ENCODE results near the gene AGMO. TPM values are rescaled to one million over a fixed set of nuclear protein-coding genes. Genes with fewer than 3 reads are reported as not detected.

The AGMO gene
- polyA plus RNA-seq, 1 donor (not counting 4 experiments of a cell fraction or from before 2014, with no cell fraction given), result not detected

DNA sequence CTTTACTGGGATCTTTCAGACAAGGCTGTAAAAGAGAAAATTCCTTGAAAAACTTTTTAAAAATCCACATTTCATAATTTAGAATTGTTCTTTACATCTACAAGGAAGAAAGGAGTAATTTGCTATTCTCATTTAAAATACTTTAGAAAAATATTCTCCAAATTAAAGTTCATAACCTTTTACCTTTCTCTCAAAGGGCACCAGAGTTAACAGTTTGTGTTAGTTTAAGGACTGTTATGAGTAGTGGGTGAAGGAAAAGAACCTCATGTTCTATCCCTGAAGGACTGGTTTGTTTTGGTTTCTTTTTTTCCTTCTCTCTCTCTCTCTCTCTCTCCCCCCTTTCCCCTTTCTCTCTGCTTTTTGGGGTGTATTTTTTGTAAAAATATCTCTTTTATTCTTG lies 4.1 kb downstream of the AGMO start:
- H3K9me3 ChIP-seq (ENCODE audit: control insufficient read depth, low read depth, low read length), result no peaks in the 10 kb centered on the region
- TF ChIP-seq EZH2 (IDR thresholded peaks at IDR 0.05; ENCODE audit: low read length), result no peak
- TF ChIP-seq, protein P1, sequence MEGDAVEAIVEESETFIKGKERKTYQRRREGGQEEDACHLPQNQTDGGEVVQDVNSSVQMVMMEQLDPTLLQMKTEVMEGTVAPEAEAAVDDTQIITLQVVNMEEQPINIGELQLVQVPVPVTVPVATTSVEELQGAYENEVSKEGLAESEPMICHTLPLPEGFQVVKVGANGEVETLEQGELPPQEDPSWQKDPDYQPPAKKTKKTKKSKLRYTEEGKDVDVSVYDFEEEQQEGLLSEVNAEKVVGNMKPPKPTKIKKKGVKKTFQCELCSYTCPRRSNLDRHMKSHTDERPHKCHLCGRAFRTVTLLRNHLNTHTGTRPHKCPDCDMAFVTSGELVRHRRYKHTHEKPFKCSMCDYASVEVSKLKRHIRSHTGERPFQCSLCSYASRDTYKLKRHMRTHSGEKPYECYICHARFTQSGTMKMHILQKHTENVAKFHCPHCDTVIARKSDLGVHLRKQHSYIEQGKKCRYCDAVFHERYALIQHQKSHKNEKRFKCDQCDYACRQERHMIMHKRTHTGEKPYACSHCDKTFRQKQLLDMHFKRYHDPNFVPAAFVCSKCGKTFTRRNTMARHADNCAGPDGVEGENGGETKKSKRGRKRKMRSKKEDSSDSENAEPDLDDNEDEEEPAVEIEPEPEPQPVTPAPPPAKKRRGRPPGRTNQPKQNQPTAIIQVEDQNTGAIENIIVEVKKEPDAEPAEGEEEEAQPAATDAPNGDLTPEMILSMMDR (optimal IDR thresholded peaks at IDR 0.05 in 1 of 3, IDR thresholded peaks at IDR 0.05 in 1 of 3, conservative IDR thresholded peaks at IDR 0.05 in 1 of 3; ENCODE audit: extremely low read depth in 1 of 3, insufficient read depth in 2 of 3, low read length in 3 of 3), result no peak
- H3K4me3 ChIP-seq (ENCODE audit: control insufficient read depth in 2 of 3, extremely low read depth in 1 of 3, insufficient read depth in 2 of 3, low read depth in 1 of 3, low read length in 3 of 3), result no peak overlapping the region
- dilution Hi-C loops (cut with MboI; ENCODE audit: extremely low pct_ligation_motif_present, low sequenced_read_pairs), result no loop called here
- no peak overlapping the region for H3K27ac ChIP-seq (ENCODE audit: control insufficient read depth, insufficient read depth, low read length)
- no peak overlapping the region for H3K9ac ChIP-seq (ENCODE audit: control insufficient read depth, extremely low read depth, insufficient read depth, low read length)
- H3K4me2 ChIP-seq (ENCODE audit: control insufficient read depth, extremely low read depth, insufficient read depth, low read depth, low read length), result no peak overlapping the region
- no peaks in the 10 kb centered on the region for H3K27me3 ChIP-seq (ENCODE audit: control insufficient read depth, extremely low read depth, insufficient read depth, low read length)
- no peaks in the 10 kb centered on the region for H3K79me2 ChIP-seq (ENCODE audit: control insufficient read depth, insufficient read depth, low read length)
- no peaks in the 10 kb centered on the region for H4K20me1 ChIP-seq (ENCODE audit: control insufficient read depth, extremely low read depth, insufficient read depth, low read length)
- no peaks in the 10 kb centered on the region for H3K4me1 ChIP-seq (ENCODE audit: control insufficient read depth, extremely low read depth, insufficient read depth, low read length)
- FAIRE-seq (no peak), DNase-seq (ENCODE audit: low read depth, low spot score) (no peak)
- H3K9me1 ChIP-seq (ENCODE audit: control insufficient read depth, extremely low read depth, insufficient read depth, low read length), result no peaks in the 10 kb centered on the region
- no peak overlapping the region for H2AFZ ChIP-seq (ENCODE audit: control insufficient read depth, low read length)
- no peaks in the 10 kb centered on the region for H3K36me3 ChIP-seq (ENCODE audit: control insufficient read depth in 2 of 2, extremely low read depth in 1 of 2, insufficient read depth in 2 of 2, low read length in 2 of 2)

DNA sequence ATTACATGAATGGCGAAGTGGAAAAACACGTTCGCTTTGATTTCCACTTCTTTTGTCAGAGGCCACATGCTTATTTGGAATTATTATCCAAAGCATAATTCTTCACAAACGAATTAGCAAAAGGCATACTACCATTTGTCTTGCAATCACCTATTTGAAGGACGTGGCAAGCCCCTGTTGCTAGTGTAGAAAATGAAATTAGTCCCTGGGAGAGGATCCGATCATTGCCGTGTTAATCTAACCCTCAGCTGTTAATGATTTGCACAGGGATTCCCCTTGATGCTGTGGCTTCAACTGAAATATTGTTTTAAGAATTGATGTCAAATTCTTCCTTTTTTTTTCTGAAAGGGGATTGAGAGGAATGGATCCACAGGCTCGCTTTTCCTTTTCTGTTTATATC lies 4.6 kb downstream of the AGMO start:
- no peaks in the 10 kb centered on the region for H3K36me3 ChIP-seq (ENCODE audit: control insufficient read depth in 2 of 2, extremely low read depth in 1 of 2, insufficient read depth in 2 of 2, low read length in 2 of 2)
- H3K4me1 ChIP-seq (ENCODE audit: control insufficient read depth, extremely low read depth, insufficient read depth, low read length), result no peaks in the 10 kb centered on the region
- TF ChIP-seq EZH2 (IDR thresholded peaks at IDR 0.05; ENCODE audit: low read length), result no peak
- TF ChIP-seq, protein P1 (optimal IDR thresholded peaks at IDR 0.05 in 1 of 3, IDR thresholded peaks at IDR 0.05 in 1 of 3, conservative IDR thresholded peaks at IDR 0.05 in 1 of 3; ENCODE audit: extremely low read depth in 1 of 3, insufficient read depth in 2 of 3, low read length in 3 of 3), result no peak
- no peak overlapping the region for H3K9ac ChIP-seq (ENCODE audit: control insufficient read depth, extremely low read depth, insufficient read depth, low read length)
- DNase-seq (ENCODE audit: low read depth, low spot score), result no peak
- H3K9me1 ChIP-seq (ENCODE audit: control insufficient read depth, extremely low read depth, insufficient read depth, low read length), result no peaks in the 10 kb centered on the region
- H3K4me3 ChIP-seq (ENCODE audit: control insufficient read depth in 2 of 3, extremely low read depth in 1 of 3, insufficient read depth in 2 of 3, low read depth in 1 of 3, low read length in 3 of 3), result no peak overlapping the region
- no peak overlapping the region for H2AFZ ChIP-seq (ENCODE audit: control insufficient read depth, low read length)
- H4K20me1 ChIP-seq (ENCODE audit: control insufficient read depth, extremely low read depth, insufficient read depth, low read length), result no peaks in the 10 kb centered on the region
- no peak overlapping the region for H3K27ac ChIP-seq (ENCODE audit: control insufficient read depth, insufficient read depth, low read length)
- FAIRE-seq, result no peak
- dilution Hi-C loops (cut with MboI; ENCODE audit: extremely low pct_ligation_motif_present, low sequenced_read_pairs), result no loop called here
- H3K27me3 ChIP-seq (ENCODE audit: control insufficient read depth, extremely low read depth, insufficient read depth, low read length), result no peaks in the 10 kb centered on the region
- H3K4me2 ChIP-seq (ENCODE audit: control insufficient read depth, extremely low read depth, insufficient read depth, low read depth, low read length), result no peak overlapping the region
- no peaks in the 10 kb centered on the region for H3K9me3 ChIP-seq (ENCODE audit: control insufficient read depth, low read depth, low read length)
- H3K79me2 ChIP-seq (ENCODE audit: control insufficient read depth, insufficient read depth, low read length), result no peaks in the 10 kb centered on the region

Data from keratinocyte (primary cell).